A549 (cell line): ENCODE results near the gene NPAS2. TPM values are rescaled to one million over a fixed set of nuclear protein-coding genes. Genes with fewer than 3 reads are reported as not detected.
A peak's percentile ranks its signal among the peaks of the same experiment; 100 is the strongest.

Source experiments
- ATAC-seq, 2 experiments: fragments of 200-7000 bp in 1 of 2; fragments of >200 bp in 1 of 2; cut with Nextera tagmentation in 1 of 2; cut with Tn5 transposase in 1 of 2; 3 replicates each; pipeline versions ENCODE4 v1.8.0 to v1.9.1; 2018 to 2020; ENCODE audit warnings: mild to moderate bottlenecking in 1 of 2, moderate library complexity in 1 of 2
- CTCF ChIA-PET: fragments of 300-600 bp; sonication (Branson Sonifier 250); formaldehyde crosslinking; extraction: SDS; loops from one replicate; lab custom pipeline; 2021; ENCODE audit warnings: antibody characterized with exemption, inconsistent platforms; lab: Yijun Ruan, JAX
- POLR2A ChIA-PET: fragments of 350-600 bp; formaldehyde crosslinking; extraction: SDS; loops from one replicate; lab custom pipeline; 2021; ENCODE audit warnings: antibody characterized with exemption, inconsistent platforms; lab: Yijun Ruan, JAX
- DNase-seq, 2 experiments: peaks; one replicate each; pipeline versions ENCODE4 v3.0.0 to v3.0.0-alpha.2; 2011 to 2016; ENCODE audit warnings: low read depth in 1 of 2, low spot score in 1 of 2
- FAIRE-seq: peaks from 2 replicates; lab custom pipeline; 2011; peaks lifted over from hg19 to GRCh38; lab: Jason Lieb, UNC
- H3K27ac ChIP-seq, 2 experiments: fragments of >200 bp; sonication (Bioruptor Twin); formaldehyde crosslinking; 3 replicates each; pipeline ENCODE4 v1.5.1; 2016 to 2017
- H3K4me1 ChIP-seq: fragments of >200 bp; sonication (Bioruptor Twin); formaldehyde crosslinking; 3 replicates; pipeline ENCODE4 v1.6.1; 2016
- H3K4me2 ChIP-seq: fragments of >200 bp; sonication (Bioruptor Twin); formaldehyde crosslinking; 3 replicates; pipeline ENCODE4 v1.6.1; 2016
- H3K4me3 ChIP-seq: fragments of >200 bp; sonication (Bioruptor Twin); formaldehyde crosslinking; 3 replicates; pipeline ENCODE4 v1.5.1; 2016
- H3K9me3 ChIP-seq: fragments of >200 bp; sonication (Bioruptor Twin); formaldehyde crosslinking; 3 replicates; pipeline ENCODE4 v1.6.1; 2016
- BCL3 ChIP-seq: fragments of >200 bp; sonication (Bioruptor Twin); formaldehyde crosslinking; IDR thresholded peaks from 3 replicates; pipeline ENCODE4 v1.6.1; 2016
- BHLHE40 ChIP-seq: IDR thresholded peaks from 2 replicates; pipeline ENCODE4 v1.6.1; 2012; ENCODE audit warnings: low read depth, low read length, inconsistent platforms
- CBX8 ChIP-seq: fragments of 200-600 bp; sonication (generic); IDR thresholded peaks from 2 replicates; pipeline ENCODE4 v1.6.1; 2016
- CHD4 ChIP-seq: fragments of 200-600 bp; sonication (generic); IDR thresholded peaks from 2 replicates; pipeline ENCODE4 v1.6.1; 2016; ENCODE audit warnings: antibody characterized with exemption, mild to moderate bottlenecking, borderline replicate concordance
- CTCF ChIP-seq: fragments of >200 bp; sonication (Bioruptor Twin); formaldehyde crosslinking; IDR thresholded peaks from 3 replicates; pipeline ENCODE4 v1.5.1; 2016
- E2F6 ChIP-seq: IDR thresholded peaks from 2 replicates; pipeline ENCODE4 v1.6.1; 2012; ENCODE audit warnings: low read depth, borderline replicate concordance
- ELK1 ChIP-seq: fragments of 150-350 bp; IDR thresholded peaks from 2 replicates; pipeline ENCODE4 v1.6.1; 2014; ENCODE audit warnings: low read depth, mild to moderate bottlenecking, low read length
- FOSL2 ChIP-seq, 2 experiments: fragments of 450-650 bp in 1 of 2; fragments of >200 bp in 1 of 2; sonication (Bioruptor Twin) in 1 of 2; formaldehyde crosslinking; IDR thresholded peaks; 2 replicates each; pipeline versions ENCODE4 v1.5.0 to v1.6.1; 2016 to 2020; ENCODE audit warnings: mild to moderate bottlenecking in 1 of 2, moderate library complexity in 1 of 2
- HES2 ChIP-seq: fragments of >200 bp; sonication (Bioruptor Twin); formaldehyde crosslinking; IDR thresholded peaks from 2 replicates; pipeline ENCODE4 v1.6.1; 2016
- HEYL ChIP-seq: fragments of 250-450 bp; sonication (Bioruptor Pico); IDR thresholded peaks from 2 replicates; pipeline ENCODE4 v1.8.0; 2021; ENCODE audit warnings: mild to moderate bottlenecking, moderate library complexity
- HOXB5 ChIP-seq: fragments of 250-450 bp; sonication (Bioruptor Pico); IDR thresholded peaks from 2 replicates; pipeline ENCODE4 v1.5.0; 2020; ENCODE audit warnings: mild to moderate bottlenecking, moderate library complexity
- JUN ChIP-seq, 2 experiments: fragments of >200 bp; sonication (Bioruptor Twin); formaldehyde crosslinking; IDR thresholded peaks; 2 replicates in 1 of 2; 3 replicates in 1 of 2; pipeline ENCODE4 v1.6.1; 2016 to 2017
- KDM1A ChIP-seq: fragments of 200-600 bp; sonication (generic); IDR thresholded peaks from 2 replicates; pipeline ENCODE4 v1.6.1; 2016; ENCODE audit warnings: low read depth, mild to moderate bottlenecking
- KDM5A ChIP-seq: fragments of 200-600 bp; sonication (generic); IDR thresholded peaks from 2 replicates; pipeline ENCODE4 v1.6.1; 2016; ENCODE audit warnings: antibody characterized with exemption, mild to moderate bottlenecking
- MAFK ChIP-seq: fragments of 450-650 bp; IDR thresholded peaks from 2 replicates; pipeline ENCODE4 v1.6.1; 2014; ENCODE audit not compliant: partially characterized antibody
- MAX ChIP-seq: IDR thresholded peaks from 2 replicates; pipeline ENCODE4 v1.6.1; 2012
- MAZ ChIP-seq: fragments of 150-350 bp; IDR thresholded peaks from 2 replicates; pipeline ENCODE4 v1.6.1; 2014; ENCODE audit warnings: antibody characterized with exemption, low read depth, low read length, borderline replicate concordance
- PBX3 ChIP-seq: IDR thresholded peaks from 2 replicates; pipeline ENCODE4 v1.6.1; 2012
- PHF8 ChIP-seq: fragments of 200-600 bp; sonication (generic); IDR thresholded peaks from 2 replicates; pipeline ENCODE4 v1.6.1; 2016; ENCODE audit warnings: low read depth, mild to moderate bottlenecking, antibody characterized with exemption, moderate library complexity, borderline replicate concordance
- POLR2A ChIP-seq: IDR thresholded peaks from 2 replicates; pipeline ENCODE4 v1.6.1; 2012; ENCODE audit warnings: mild to moderate bottlenecking, low read length
- RAD21 ChIP-seq, 2 experiments: fragments of >200 bp in 1 of 2; sonication (Bioruptor Twin) in 1 of 2; formaldehyde crosslinking in 1 of 2; IDR thresholded peaks in 1 of 2; conservative IDR thresholded peaks in 1 of 2; 2 replicates in 1 of 2; 3 replicates in 1 of 2; pipeline ENCODE4 v1.6.1; 2012 to 2018; ENCODE audit warnings: inconsistent platforms in 1 of 2
- REST ChIP-seq: fragments of 200-600 bp; sonication (generic); IDR thresholded peaks from 2 replicates; pipeline ENCODE4 v1.6.1; 2016; ENCODE audit warnings: antibody characterized with exemption, mild to moderate bottlenecking, moderate library complexity
- SMC3 ChIP-seq: fragments of >200 bp; sonication (Bioruptor Twin); formaldehyde crosslinking; IDR thresholded peaks from 3 replicates; pipeline ENCODE4 v1.6.1; 2018; ENCODE audit warnings: inconsistent platforms
- TFCP2L1 ChIP-seq: fragments of 250-450 bp; sonication (Bioruptor Pico); IDR thresholded peaks from 2 replicates; pipeline ENCODE4 v1.5.0; 2021; ENCODE audit warnings: mild to moderate bottlenecking
- TP53 ChIP-seq: fragments of 250-450 bp; sonication (Bioruptor Pico); IDR thresholded peaks from 2 replicates; pipeline ENCODE4 v1.5.0; 2021; ENCODE audit warnings: mild to moderate bottlenecking, moderate library complexity
- USF2 ChIP-seq: fragments of 450-650 bp; IDR thresholded peaks from 2 replicates; pipeline ENCODE4 v1.6.1; 2014; ENCODE audit warnings: antibody characterized with exemption
- ZC3H11A ChIP-seq: fragments of 450-650 bp; IDR thresholded peaks from 2 replicates; pipeline ENCODE4 v1.6.1; 2014; ENCODE audit warnings: antibody characterized with exemption, mild to moderate bottlenecking
- WGBS: methylation state at CpG from one replicate; pipeline ENCODE4 v1.1.6; 2017; ENCODE audit errors: missing lambda C conversion rate; 5-methylcytosine and 5-hydroxymethylcytosine counted together
- polyA plus RNA-seq, 4 experiments: library from polyadenylated mRNA; depleted of rRNA in 3 of 4; stranded (reverse); fragments of >200 nt; fragmentation: RNase III in 1 of 4; extraction: RNeasy Plus Mini Kit Qiagen cat#74134 plus additional on column Dnase treatment in 1 of 4; gene quantifications; 2 replicates in 3 of 4; 3 replicates in 1 of 4; pipeline ENCODE4 v1.2.3, GENCODE V29; 2011 to 2017

Gene NPAS2
- polyA plus RNA-seq, 2 of the 4 experiments (the other 2 are of a cell fraction): 31.4 to 56.1 TPM

- POLR2A ChIA-PET: interaction anchor here (0.7 kb wide), 1 partner anchor 17 kb away, joined by 4 read pairs; no protein-coding TSS in a partner anchor
- H3K9me3 ChIP-seq: no peaks in the 10 kb centered on the region
- H3K4me1 ChIP-seq: peaks cover 13% of the 10 kb centered on the region
- H3K4me3 ChIP-seq: no peak overlapping the region
- DNase-seq (peak; percentile 57 to 82), FAIRE-seq (no peak), ATAC-seq (peak; percentile 57 to 86; a peak in 4 of 6 replicates)
- H3K4me2 ChIP-seq: no peak overlapping the region
- WGBS: 35% methylated on average over 7 of the region's 7 CpGs
- H3K27ac ChIP-seq: peak overlapping the region; percentile 57 to 61; a peak in 4 of 6 replicates
- CTCF ChIA-PET: interaction anchor here (0.6 to 8.7 kb wide), 20 partner anchors 9 to 391 kb away, joined by 3 to 133 read pairs (median 3); no protein-coding TSS in a partner anchor
- TF ChIP-seq CBX8: no peak
- no peak for TF ChIP-seq MAZ
- TF ChIP-seq SMC3: peak; percentile 98
- TF ChIP-seq MAX: no peak
- no peak for TF ChIP-seq HOXB5 (CRISPR knock-in tag)
- no peak for TF ChIP-seq MAFK
- no peak for TF ChIP-seq E2F6
- TF ChIP-seq ZC3H11A: no peak
- TF ChIP-seq JUN (IDR thresholded peaks at IDR 0.05): no peak
- no peak for TF ChIP-seq REST
- TF ChIP-seq FOSL2 (IDR thresholded peaks at IDR 0.05): no peak
- no peak for TF ChIP-seq FOSL2 (CRISPR knock-in tag; IDR thresholded peaks at IDR 0.05)
- no peak for TF ChIP-seq BCL3
- no peak for TF ChIP-seq TFCP2L1 (CRISPR knock-in tag)
- TF ChIP-seq RAD21 (conservative IDR thresholded peaks at IDR 0.05 in 1 of 2, IDR thresholded peaks at IDR 0.05 in 1 of 2): peak; percentile 96 to 97
- no peak for TF ChIP-seq USF2
- no peak for TF ChIP-seq HES2
- TF ChIP-seq BHLHE40: no peak
- no peak for TF ChIP-seq HEYL (CRISPR knock-in tag)
- no peak for TF ChIP-seq PBX3
- TF ChIP-seq ELK1: no peak
- TF ChIP-seq TP53 (CRISPR knock-in tag): no peak
- TF ChIP-seq PHF8: no peak
- peak; percentile 94 for TF ChIP-seq CTCF
- TF ChIP-seq KDM1A: no peak
- TF ChIP-seq KDM5A: no peak
- no peak for TF ChIP-seq POLR2A
- no peak for TF ChIP-seq CHD4
Measured at GRCh38 chr2:100984892-100985307, 165.0 kb downstream of the NPAS2 start.
